Adrenal gland (tissue), 12 donors: ENCODE data around the gene KRT31. TPM values are rescaled to one million over a fixed set of nuclear protein-coding genes. Genes with fewer than 3 reads are reported as not detected.
"Not testable (repeated sequence)": the region's sequence is repeated elsewhere in the genome, so short reads cannot be mapped to it uniquely, and the experiment has no call there.

Experiments used
- DNase-seq, 7 donors: peaks; one replicate each; pipeline ENCODE4 v3.0.0-alpha.2; 2019 to 2020
- H3K27ac ChIP-seq, 5 donors: fragments of 200-600 bp; sonication (generic) in 4 of 5; 1 replicate in 3 of 5; 2 replicates in 2 of 5; pipeline versions ENCODE4 v1.5.1 to v1.8.0; 2016 to 2020; ENCODE audit warnings: mild to moderate bottlenecking in 1 of 5
- H3K27me3 ChIP-seq: fragments of 200-600 bp; 2 replicates; pipeline ENCODE4 v1.8.0; 2021
- H3K36me3 ChIP-seq, 2 donors: fragments of 200-600 bp; replicated peaks in 1 of 2; 1 replicate in 1 of 2; 2 replicates in 1 of 2; pipeline versions ENCODE4 v1.5.1 to v1.8.0; 2018 to 2022
- H3K4me1 ChIP-seq, 2 donors: fragments of 200-600 bp; replicated peaks in 1 of 2; 1 replicate in 1 of 2; 2 replicates in 1 of 2; pipeline versions ENCODE4 v1.5.1 to v1.8.0; 2018 to 2021
- H3K4me3 ChIP-seq, 4 donors: fragments of 200-600 bp; sonication (generic) in 3 of 4; one replicate each; pipeline ENCODE4 v1.5.1; 2016 to 2018
- H3K9me3 ChIP-seq, 3 donors: fragments of 200-600 bp; sonication (generic) in 1 of 3; replicated peaks in 1 of 3; 1 replicate in 2 of 3; 2 replicates in 1 of 3; pipeline versions ENCODE4 v1.5.1 to v1.8.0; 2016 to 2021
- POLR2A ChIP-seq, 2 donors: fragments of 450-650 bp; IDR thresholded peaks; one replicate each; pipeline ENCODE4 v1.6.1; 2017; ENCODE audit warnings: antibody characterized with exemption in 2 of 2, mild to moderate bottlenecking in 2 of 2, moderate library complexity in 1 of 2
- WGBS, 4 donors: extraction: QIAGEN DNeasy Blood & Tissue Kit in 2 of 4; methylation state at CpG; one replicate each; pipeline versions ENCODE4 v1.1.5 to v1.1.7; 2013 to 2017; 5-methylcytosine and 5-hydroxymethylcytosine counted together
- intact Hi-C, 2 donors: fragments of 100-400 bp; cut with DNase I; formaldehyde crosslinking; loops; one replicate each; pipeline versions ENCODE4 v1.14.1 to v1.15.0; 2022 to 2023
- polyA plus RNA-seq, 3 donors: library from polyadenylated mRNA; stranded (reverse); fragments of 200-250 nt in 2 of 3; fragments of 350-450 nt in 1 of 3; fragmentation: Illumina TruSeq in 1 of 3; extraction: RNeasy Lipid Tissue Mini Kit (QIAGEN cat#74804) in 1 of 3; gene quantifications; one replicate each; pipeline ENCODE4 v1.2.3, GENCODE V29; 2013 to 2014
- total RNA-seq, 9 donors: library from RNA; depleted of rRNA in 4 of 9; stranded (reverse); fragments of >200 nt in 4 of 9; fragments of 120-200 nt in 1 of 9; fragmentation: NEBNext Ultra II Directional in 1 of 9; extraction: Animal tissue kit (Norgen Biotek cat#: 25700) in 1 of 9; gene quantifications; one replicate each; pipeline versions ENCODE4 v1.1.0 to v1.2.4, GENCODE V29; 2013 to 2023
- TF ChIP-seq, protein P1 (sequence below), 6 experiments: fragments of 450-650 bp in 4 of 6; fragments of 200-600 bp in 2 of 6; sonication (generic) in 1 of 6; IDR thresholded peaks; 1 replicate in 5 of 6; 2 replicates in 1 of 6; pipeline versions ENCODE4 v1.5.1 to v1.8.0; 2016 to 2021; ENCODE audit warnings: antibody characterized with exemption in 6 of 6, mild to moderate bottlenecking in 2 of 6, moderate library complexity in 1 of 6
- donor health status: healthy with polysubstance abuse.
- donor health status: Bipolar disorder and iron deficiency.
- donor health status: DM: yes; HTN: yes; CAD: no.
- donor health status: DM: no; HTN: no; CAD: no.
- donor health status: DM: no; HTN: no; CAD: no.
- donor health status: DM: yes; HTN: yes; CAD: no.

KRT31 gene
- total and polyA plus RNA-seq, 12 donors: not detected

DNA sequence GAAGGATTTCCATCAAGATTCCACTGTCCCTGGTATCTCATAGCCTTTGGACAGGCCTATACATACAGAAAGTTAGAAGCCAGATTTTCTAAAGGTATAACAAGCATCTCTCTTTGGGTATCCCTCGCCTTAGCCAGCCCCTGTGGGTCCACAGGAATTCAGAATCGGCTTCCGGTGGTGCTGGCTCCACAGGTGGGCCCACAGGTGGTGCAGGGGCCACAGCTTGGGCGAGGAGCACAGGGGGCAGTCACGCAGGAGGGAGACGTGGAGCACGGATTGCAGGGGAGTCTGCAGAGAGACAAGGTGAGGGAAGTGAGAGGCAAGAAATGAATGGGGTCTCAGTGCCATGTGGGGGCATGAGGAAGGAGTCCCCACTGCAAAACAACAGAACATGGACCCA, 39.8 kb upstream of the KRT31 start:
- H3K4me1 ChIP-seq: no peaks in the 10 kb centered on the region
- H3K4me3 ChIP-seq: no peak overlapping the region
- TF ChIP-seq POLR2A (IDR thresholded peaks at IDR 0.05): no peak
- TF ChIP-seq, protein P1, sequence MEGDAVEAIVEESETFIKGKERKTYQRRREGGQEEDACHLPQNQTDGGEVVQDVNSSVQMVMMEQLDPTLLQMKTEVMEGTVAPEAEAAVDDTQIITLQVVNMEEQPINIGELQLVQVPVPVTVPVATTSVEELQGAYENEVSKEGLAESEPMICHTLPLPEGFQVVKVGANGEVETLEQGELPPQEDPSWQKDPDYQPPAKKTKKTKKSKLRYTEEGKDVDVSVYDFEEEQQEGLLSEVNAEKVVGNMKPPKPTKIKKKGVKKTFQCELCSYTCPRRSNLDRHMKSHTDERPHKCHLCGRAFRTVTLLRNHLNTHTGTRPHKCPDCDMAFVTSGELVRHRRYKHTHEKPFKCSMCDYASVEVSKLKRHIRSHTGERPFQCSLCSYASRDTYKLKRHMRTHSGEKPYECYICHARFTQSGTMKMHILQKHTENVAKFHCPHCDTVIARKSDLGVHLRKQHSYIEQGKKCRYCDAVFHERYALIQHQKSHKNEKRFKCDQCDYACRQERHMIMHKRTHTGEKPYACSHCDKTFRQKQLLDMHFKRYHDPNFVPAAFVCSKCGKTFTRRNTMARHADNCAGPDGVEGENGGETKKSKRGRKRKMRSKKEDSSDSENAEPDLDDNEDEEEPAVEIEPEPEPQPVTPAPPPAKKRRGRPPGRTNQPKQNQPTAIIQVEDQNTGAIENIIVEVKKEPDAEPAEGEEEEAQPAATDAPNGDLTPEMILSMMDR (IDR thresholded peaks at IDR 0.05): no peak
- WGBS, 4 donors: 77 to 93% (median 82%) methylated on average over 4 to 7 of the region's 7 CpGs
- no peaks in the 10 kb centered on the region for H3K27me3 ChIP-seq
- no peak for DNase-seq
- no peaks in the 10 kb centered on the region for H3K9me3 ChIP-seq
- no peak overlapping the region for H3K27ac ChIP-seq
- intact Hi-C loops: no loop called here
- H3K36me3 ChIP-seq: no peaks in the 10 kb centered on the region

GRCh38 chr17:41434415-41434814, 37.0 kb upstream of the KRT31 start:
- DNase-seq: no peak
- TF ChIP-seq, protein P1 (IDR thresholded peaks at IDR 0.05): no peak
- no peak for TF ChIP-seq POLR2A (IDR thresholded peaks at IDR 0.05)
- Histone ChIP-seq H3K4me3 (no peak overlapping the region), H3K36me3 (no peaks in the 10 kb centered on the region), H3K9me3 (no peaks in the 10 kb centered on the region), H3K27me3 (no peaks in the 10 kb centered on the region), H3K4me1 (no peaks in the 10 kb centered on the region), H3K27ac (no peak overlapping the region)
- WGBS, 4 donors: 62 to 70% (median 67%) methylated on average over 5 of the region's 5 CpGs
- intact Hi-C loops: no loop called here

DNA sequence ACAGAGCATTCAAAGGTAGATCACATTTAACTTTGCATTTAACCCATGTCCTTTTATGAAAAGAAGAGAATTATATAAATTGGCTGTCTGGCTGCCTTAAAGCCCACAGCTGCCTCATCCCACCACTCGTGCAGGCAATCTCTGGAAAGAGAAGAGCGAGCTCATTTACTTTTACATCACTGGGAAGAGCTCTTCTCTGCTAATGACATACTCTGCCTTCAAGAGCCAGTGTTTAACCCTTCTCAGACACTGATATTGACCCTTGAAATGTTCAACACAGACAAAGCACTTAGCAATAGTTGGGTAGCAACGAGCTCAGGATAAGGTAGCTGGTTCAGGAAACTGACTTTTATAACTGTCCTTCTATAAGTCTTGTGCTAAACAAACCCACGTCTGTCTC, 36.6 kb upstream of the KRT31 start:
- WGBS, 4 donors: 54 to 66% (median 63%) methylated on average over 4 of the region's 4 CpGs
- intact Hi-C loops: no loop called here
- no peaks in the 10 kb centered on the region for H3K27me3 ChIP-seq
- TF ChIP-seq, protein P1 (IDR thresholded peaks at IDR 0.05): no peak
- TF ChIP-seq POLR2A (IDR thresholded peaks at IDR 0.05): no peak
- H3K27ac ChIP-seq: no peak overlapping the region
- DNase-seq: no peak
- no peaks in the 10 kb centered on the region for H3K4me1 ChIP-seq
- no peaks in the 10 kb centered on the region for H3K36me3 ChIP-seq
- H3K9me3 ChIP-seq: no peaks in the 10 kb centered on the region
- no peak overlapping the region for H3K4me3 ChIP-seq

GRCh38 chr17:41433586-41433985, 36.2 kb upstream of the KRT31 start:
- Histone ChIP-seq H3K36me3 (no peaks in the 10 kb centered on the region), H3K27me3 (no peaks in the 10 kb centered on the region), H3K4me1 (no peaks in the 10 kb centered on the region), H3K27ac (no peak overlapping the region), H3K4me3 (no peak overlapping the region), H3K9me3 (no peaks in the 10 kb centered on the region)
- intact Hi-C loops: no loop called here
- TF ChIP-seq, protein P1 (IDR thresholded peaks at IDR 0.05): no peak
- TF ChIP-seq POLR2A (IDR thresholded peaks at IDR 0.05): no peak
- 56 to 66% (median 59%) methylated on average over 4 of the region's 4 CpGs for WGBS, 4 donors
- DNase-seq: no peak

- H3K36me3 ChIP-seq, H3K4me1 ChIP-seq, intact Hi-C loops, H3K9me3 ChIP-seq, H3K27ac ChIP-seq, H3K27me3 ChIP-seq, H3K4me3 ChIP-seq, DNase-seq: not testable (repeated sequence)
- WGBS, 4 donors: 86 to 91% (median 89%) methylated on average over 9 of the region's 9 CpGs
Measured at GRCh38 chr17:41430376-41430775, 33.0 kb upstream of the KRT31 start.
